ENCODE measurements around the gene TTC17. TPM values are rescaled to one million over a fixed set of nuclear protein-coding genes. Genes with fewer than 3 reads are reported as not detected.

Gene TTC17
- polyA plus RNA-seq, 3 donors = 34.7 to 82.5 (median 40.8) TPM

- TF ChIP-seq CTCF (IDR thresholded peaks at IDR 0.05) = no peak
- no peak overlapping the region for H3K4me3 ChIP-seq (replicated peaks in 1 of 3; ENCODE audit: low read depth in 2 of 3, low read length in 3 of 3)
- H3K9me3 ChIP-seq (replicated peaks in 1 of 2; ENCODE audit: control insufficient read depth in 1 of 2, insufficient read depth in 1 of 2, low read length in 2 of 2) = no peaks in the 10 kb centered on the region
- peaks cover 59% of the 10 kb centered on the region for H4K20me1 ChIP-seq (ENCODE audit: insufficient read depth, low read length)
- Mint-ChIP-seq H3K4me3 (no peak overlapping the region), H3K9me3 (no peaks in the 10 kb centered on the region), H3K4me1 (peaks cover 31% of the 10 kb centered on the region), H3K36me3 (peaks cover 20 to 29% of the 10 kb centered on the region in 2 donors), H3K27ac (no peak overlapping the region), H3K27me3 (ENCODE audit: low read depth in 3 of 3) (peaks cover 0 to under 1% (median 0%) of the 10 kb centered on the region in 3 donors)
- H3K36me3 ChIP-seq (replicated peaks in 1 of 2; ENCODE audit: control insufficient read depth in 1 of 2, insufficient read depth in 2 of 2, low read length in 2 of 2) = peaks cover 28 to 53% of the 10 kb centered on the region in 2 donors
- no peak overlapping the region for H3K4me2 ChIP-seq (replicated peaks; ENCODE audit: extremely low read depth, low read length, poor library complexity, severe bottlenecking)
- H3K79me2 ChIP-seq (ENCODE audit: insufficient read depth, low read length) = peaks cover 70% of the 10 kb centered on the region
- no peak for DNase-seq
- 100% methylated on average over 2 of the region's 6 CpGs for WGBS (ENCODE audit: insufficient coverage)
- H3K9ac ChIP-seq (ENCODE audit: insufficient read depth, low read length, poor library complexity, severe bottlenecking) = no peak overlapping the region
- H3K27me3 ChIP-seq (ENCODE audit: control insufficient read depth in 2 of 2, insufficient read depth in 2 of 2, low read length in 2 of 2) = no peaks in the 10 kb centered on the region
- no peak overlapping the region for H3K27ac ChIP-seq (ENCODE audit: low read depth in 1 of 2, low read length in 2 of 2)
- no peak overlapping the region for H2AFZ ChIP-seq (ENCODE audit: insufficient read depth, low read depth, low read length, poor library complexity, severe bottlenecking)
- intact Hi-C loops (cut with micrococcal nuclease) = no loop called here
- H3K4me1 ChIP-seq (ENCODE audit: control insufficient read depth in 1 of 2, insufficient read depth in 2 of 2, low read length in 2 of 2) = peaks cover 11 to 18% of the 10 kb centered on the region in 2 donors
Observed at GRCh38 chr11:43316451-43316850, 42.3 kb upstream of the TTC17 start.

GRCh38 chr11:43327987-43328386 lies 30.7 kb upstream of the TTC17 start:
- no peak for DNase-seq
- WGBS (ENCODE audit: insufficient coverage) = 88% methylated on average over 1 of the region's 2 CpGs
- Histone ChIP-seq H3K4me2 (replicated peaks; ENCODE audit: extremely low read depth, low read length, poor library complexity, severe bottlenecking) (no peak overlapping the region), H4K20me1 (ENCODE audit: insufficient read depth, low read length) (no peaks in the 10 kb centered on the region), H3K27ac (ENCODE audit: low read depth in 1 of 2, low read length in 2 of 2) (no peak overlapping the region), H3K36me3 (replicated peaks in 1 of 2; ENCODE audit: control insufficient read depth in 1 of 2, insufficient read depth in 2 of 2, low read length in 2 of 2) (peaks cover 90 to 100% of the 10 kb centered on the region in 2 donors), H3K4me1 (ENCODE audit: control insufficient read depth in 1 of 2, insufficient read depth in 2 of 2, low read length in 2 of 2) (no peaks in the 10 kb centered on the region), H3K4me3 (replicated peaks in 1 of 3; ENCODE audit: low read depth in 2 of 3, low read length in 3 of 3) (no peak overlapping the region), H3K9me3 (replicated peaks in 1 of 2; ENCODE audit: control insufficient read depth in 1 of 2, insufficient read depth in 1 of 2, low read length in 2 of 2) (no peaks in the 10 kb centered on the region), H3K79me2 (ENCODE audit: insufficient read depth, low read length) (no peaks in the 10 kb centered on the region), H2AFZ (ENCODE audit: insufficient read depth, low read depth, low read length, poor library complexity, severe bottlenecking) (no peak overlapping the region), H3K27me3 (ENCODE audit: control insufficient read depth in 2 of 2, insufficient read depth in 2 of 2, low read length in 2 of 2) (no peaks in the 10 kb centered on the region), H3K9ac (ENCODE audit: insufficient read depth, low read length, poor library complexity, severe bottlenecking) (no peak overlapping the region)
- Mint-ChIP-seq H3K9me3 (no peaks in the 10 kb centered on the region), H3K27me3 (ENCODE audit: low read depth in 3 of 3) (no peaks in the 10 kb centered on the region), H3K4me3 (no peak overlapping the region), H3K27ac (no peak overlapping the region), H3K36me3 (peaks cover 89 to 90% of the 10 kb centered on the region in 2 donors), H3K4me1 (no peaks in the 10 kb centered on the region)
- no peak for TF ChIP-seq CTCF (IDR thresholded peaks at IDR 0.05)
- intact Hi-C loops (cut with micrococcal nuclease) = loop anchor here in 1 of 2 donors (10.0 kb wide), 1 partner anchor 67 kb away; no protein-coding TSS in a partner anchor

Data from CD14-positive monocyte (primary cell).